Erythroblast (primary cell): ENCODE measurements around the gene ZMYM4.

Experiments used
- GATA1 ChIP-seq: IDR thresholded peaks from 2 replicates; pipeline ENCODE4 v1.6.1; 2011; ENCODE audit warnings: low read depth, mild to moderate bottlenecking, control low read depth, low read length, moderate library complexity
- POLR2A ChIP-seq: IDR thresholded peaks from 2 replicates; pipeline ENCODE4 v1.6.1; 2011; ENCODE audit warnings: mild to moderate bottlenecking, low read length

- TF ChIP-seq POLR2A (no peak), GATA1 (no peak)
These were observed 29.4 kb downstream of the ZMYM4 start for GRCh38 chr1:35297886-35298285.
